GM13977 (cell line): ENCODE results near the gene ANXA3.

Source experiments
- DNase-seq: peaks from one replicate; pipeline ENCODE4 v3.0.0; 2012; ENCODE audit warnings: low spot score
- in situ Hi-C: fragments of 300-500 bp; cut with MboI; formaldehyde crosslinking; loops from one replicate; pipeline ENCODE4 v1.12.0; 2022; ENCODE audit warnings: low sequenced_read_pairs, low pct_unique_long_range_greater_than_20kb, mixed read lengths, inconsistent platforms; ENCODE audit not compliant: unreplicated experiment
- TF ChIP-seq, protein P1 (sequence below): IDR thresholded peaks from 2 replicates; pipeline ENCODE4 v1.5.1; 2012; ENCODE audit warnings: mild to moderate bottlenecking, control low read depth; ENCODE audit not compliant: insufficient read depth; ENCODE audit errors: extremely low read depth, missing control alignments

The ANXA3 gene

GRCh38 chr4:78599931-78600375, 48.4 kb downstream of the ANXA3 start:
- in situ Hi-C loops = loop anchor here (10.0 kb wide), 1 partner anchor 275 kb away; no protein-coding TSS in a partner anchor
- no peak for DNase-seq
- TF ChIP-seq, protein P1, sequence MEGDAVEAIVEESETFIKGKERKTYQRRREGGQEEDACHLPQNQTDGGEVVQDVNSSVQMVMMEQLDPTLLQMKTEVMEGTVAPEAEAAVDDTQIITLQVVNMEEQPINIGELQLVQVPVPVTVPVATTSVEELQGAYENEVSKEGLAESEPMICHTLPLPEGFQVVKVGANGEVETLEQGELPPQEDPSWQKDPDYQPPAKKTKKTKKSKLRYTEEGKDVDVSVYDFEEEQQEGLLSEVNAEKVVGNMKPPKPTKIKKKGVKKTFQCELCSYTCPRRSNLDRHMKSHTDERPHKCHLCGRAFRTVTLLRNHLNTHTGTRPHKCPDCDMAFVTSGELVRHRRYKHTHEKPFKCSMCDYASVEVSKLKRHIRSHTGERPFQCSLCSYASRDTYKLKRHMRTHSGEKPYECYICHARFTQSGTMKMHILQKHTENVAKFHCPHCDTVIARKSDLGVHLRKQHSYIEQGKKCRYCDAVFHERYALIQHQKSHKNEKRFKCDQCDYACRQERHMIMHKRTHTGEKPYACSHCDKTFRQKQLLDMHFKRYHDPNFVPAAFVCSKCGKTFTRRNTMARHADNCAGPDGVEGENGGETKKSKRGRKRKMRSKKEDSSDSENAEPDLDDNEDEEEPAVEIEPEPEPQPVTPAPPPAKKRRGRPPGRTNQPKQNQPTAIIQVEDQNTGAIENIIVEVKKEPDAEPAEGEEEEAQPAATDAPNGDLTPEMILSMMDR = no peak

DNA sequence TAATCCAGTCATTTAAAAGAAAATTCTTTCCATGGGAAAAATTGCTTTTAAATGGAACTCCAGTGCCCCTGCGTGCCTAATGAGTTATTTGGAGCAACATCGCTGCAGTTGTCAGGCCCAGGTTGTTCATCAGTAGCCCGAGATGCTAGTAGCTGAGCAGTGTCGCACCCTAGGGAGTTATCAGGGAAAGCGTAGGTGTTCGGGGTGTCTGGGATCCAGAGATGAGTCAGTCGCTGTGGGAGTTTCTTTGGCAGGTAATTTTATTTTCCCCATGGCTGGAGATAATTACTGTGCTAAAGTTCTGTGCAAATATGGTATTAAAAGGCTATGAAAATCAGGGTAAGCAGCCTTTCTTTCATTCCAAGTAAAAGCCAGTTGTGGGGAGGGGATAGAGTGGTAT, 49.4 kb downstream of the ANXA3 start:
- DNase-seq = peak; percentile 23
- TF ChIP-seq, protein P1 = no peak
- in situ Hi-C loops = loop anchor here (10.0 kb wide), 1 partner anchor 274 kb away; no protein-coding TSS in a partner anchor

DNA sequence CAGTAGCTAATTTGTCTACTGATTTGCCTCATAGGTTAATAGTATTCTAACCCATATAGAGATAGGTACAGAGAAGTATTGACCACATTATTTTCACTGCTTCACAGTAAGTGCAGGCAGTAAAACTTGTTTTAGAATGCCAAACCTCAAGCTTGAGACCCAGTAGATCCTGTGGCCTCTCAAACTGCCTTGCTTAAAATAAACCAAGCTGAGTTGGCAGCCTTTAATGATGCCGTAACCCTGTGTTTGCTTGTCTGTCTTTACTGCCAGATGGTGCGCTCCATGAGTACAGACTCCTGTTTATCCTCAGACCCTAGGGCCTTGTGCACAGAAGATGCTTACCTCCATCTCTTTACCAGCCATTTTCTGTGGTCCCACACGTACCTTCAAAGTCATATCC, 50.8 kb downstream of the ANXA3 start:
- in situ Hi-C loops = loop anchor here (10.0 kb wide), 1 partner anchor 272 kb away; no protein-coding TSS in a partner anchor
- no peak for DNase-seq

DNA sequence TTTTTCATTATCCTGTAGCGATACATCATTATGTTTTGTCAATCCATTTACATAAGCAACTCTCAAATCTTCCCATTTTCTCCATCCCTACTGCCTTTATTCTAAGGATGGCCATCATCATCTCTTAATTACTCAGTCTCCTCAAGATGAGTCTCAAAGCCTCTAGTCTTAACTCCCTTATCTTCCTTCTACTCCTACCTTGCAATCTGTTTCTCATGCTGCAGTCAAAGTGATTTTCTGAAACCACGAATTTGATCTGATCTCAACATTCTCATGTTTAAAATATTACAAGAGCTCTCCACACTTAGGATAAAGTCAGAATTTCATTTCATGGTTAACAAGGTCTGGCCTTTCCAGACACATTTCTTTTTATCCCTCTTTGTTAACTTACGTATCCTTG, 51.8 kb downstream of the ANXA3 start:
- no peak for DNase-seq
- TF ChIP-seq, protein P1 = no peak
- in situ Hi-C loops = loop anchor here (10.0 kb wide), 1 partner anchor 271 kb away; no protein-coding TSS in a partner anchor

More for the DNA sequence above, 50.8 kb downstream of the ANXA3 start:
- TF ChIP-seq, protein P1 = no peak

- in situ Hi-C loops = loop anchor here (10.0 kb wide), 1 partner anchor 270 kb away; no protein-coding TSS in a partner anchor
- DNase-seq = no peak
- TF ChIP-seq, protein P1 = no peak
Measured at GRCh38 chr4:78604988-78605387, 53.4 kb downstream of the ANXA3 start.

DNA sequence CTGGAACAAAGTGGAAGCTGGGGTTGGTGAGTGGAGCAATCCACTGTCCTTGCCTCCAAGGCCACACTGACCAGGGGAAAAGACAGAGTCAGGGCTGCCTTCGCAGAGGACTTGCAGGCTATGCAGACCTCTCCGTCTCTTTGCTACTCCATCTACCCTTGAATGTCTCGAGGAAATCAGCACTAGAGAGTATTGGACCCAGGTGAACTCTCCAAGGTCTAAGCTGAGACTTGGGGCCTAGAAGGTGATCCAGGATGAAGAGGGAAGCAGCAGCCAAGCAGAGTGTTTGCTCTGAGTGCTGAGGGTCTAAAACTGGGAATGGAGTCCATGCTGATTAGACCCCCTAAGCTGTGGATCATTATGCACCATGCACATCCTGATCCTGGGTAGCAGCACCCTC, 54.5 kb downstream of the ANXA3 start:
- no peak for DNase-seq
- in situ Hi-C loops = loop anchor here (10.0 kb wide), 1 partner anchor 269 kb away; no protein-coding TSS in a partner anchor
- TF ChIP-seq, protein P1 = no peak
